OCI-LY1 (cell line): Measurements from ENCODE around the gene MPPED1.

ENCODE experiments used
- H2AFZ ChIP-seq: fragments of 200-600 bp; sonication (generic), shearing (Covaris generic); 2 replicates; pipeline ENCODE4 v1.6.0; 2014; ENCODE audit warnings: antibody characterized with exemption, mild to moderate bottlenecking, low read length
- H3F3A ChIP-seq: fragments of 200-600 bp; sonication (generic), shearing (Covaris generic); 2 replicates; pipeline ENCODE4 v1.6.0; 2014; ENCODE audit warnings: mild to moderate bottlenecking, antibody characterized with exemption, low read length, moderate library complexity; ENCODE audit not compliant: insufficient read depth
- H3K27ac ChIP-seq: fragments of 200-600 bp; sonication (generic); 2 replicates; pipeline ENCODE4 v1.5.1; 2014; ENCODE audit warnings: low read length, mixed run types, mild to moderate bottlenecking, low read depth; ENCODE audit not compliant: poor library complexity, severe bottlenecking
- H3K27me3 ChIP-seq: fragments of 200-600 bp; sonication (generic); 2 replicates; pipeline ENCODE4 v1.6.0; 2014; ENCODE audit warnings: antibody characterized with exemption, mild to moderate bottlenecking, low read length, moderate library complexity; ENCODE audit not compliant: insufficient read depth
- H3K36me3 ChIP-seq: fragments of 200-600 bp; sonication (generic); 2 replicates; pipeline ENCODE4 v1.6.1; 2014; ENCODE audit warnings: mild to moderate bottlenecking, antibody characterized with exemption, low read length, moderate library complexity, mixed read lengths; ENCODE audit not compliant: insufficient read depth
- H3K4me1 ChIP-seq: fragments of 200-600 bp; sonication (generic); 2 replicates; pipeline ENCODE4 v1.5.1; 2014; ENCODE audit warnings: mild to moderate bottlenecking, low read length, moderate library complexity; ENCODE audit not compliant: insufficient read depth, severe bottlenecking
- H3K4me2 ChIP-seq: fragments of 200-600 bp; sonication (generic), shearing (Covaris generic); 2 replicates; pipeline ENCODE4 v1.6.1; 2014; ENCODE audit warnings: low read length
- H3K4me3 ChIP-seq: fragments of 200-600 bp; sonication (generic); 2 replicates; pipeline ENCODE4 v1.5.1; 2014; ENCODE audit warnings: low read length, low read depth, mild to moderate bottlenecking, mixed read lengths; ENCODE audit not compliant: poor library complexity, severe bottlenecking
- H3K79me2 ChIP-seq: fragments of 200-600 bp; shearing (Covaris generic); 2 replicates; pipeline ENCODE4 v1.6.1; 2016; ENCODE audit warnings: mixed run types, low read length, mixed read lengths; ENCODE audit not compliant: insufficient read depth
- H3K9ac ChIP-seq: fragments of 200-600 bp; sonication (generic), shearing (Covaris generic); 2 replicates; pipeline ENCODE4 v1.6.1; 2014; ENCODE audit warnings: mild to moderate bottlenecking, low read length, mixed read lengths
- H3K9me2 ChIP-seq: fragments of 200-600 bp; sonication (generic), shearing (Covaris generic); 2 replicates; pipeline ENCODE4 v1.6.1; 2014; ENCODE audit warnings: low read depth, mild to moderate bottlenecking, low read length, mixed read lengths
- H3K9me3 ChIP-seq: fragments of 200-600 bp; shearing (Covaris generic); 2 replicates; pipeline ENCODE4 v1.6.1; 2014; ENCODE audit warnings: low read length, mixed read lengths
- H4K20me1 ChIP-seq: fragments of 200-600 bp; sonication (generic), shearing (Covaris generic); 2 replicates; pipeline ENCODE4 v1.6.0; 2016; ENCODE audit warnings: mild to moderate bottlenecking, low read length; ENCODE audit not compliant: insufficient read depth
- CTCF ChIP-seq: fragments of 200-600 bp; sonication (generic), shearing (Covaris generic); IDR thresholded peaks from 2 replicates; pipeline ENCODE4 v1.5.1; 2017; ENCODE audit warnings: mild to moderate bottlenecking, antibody characterized with exemption, low read length, moderate library complexity, mixed read lengths
- EZH2 ChIP-seq: fragments of 200-600 bp; sonication (generic), shearing (Covaris generic); IDR thresholded peaks from 2 replicates; pipeline ENCODE4 v1.8.0; 2017; ENCODE audit warnings: borderline replicate concordance, mixed run types, mild to moderate bottlenecking, antibody characterized with exemption, low read length, moderate library complexity, mixed read lengths

MPPED1 gene

GRCh38 chr22:43481568-43482317 lies 69.9 kb downstream of the MPPED1 start:
- H2AFZ ChIP-seq = no peak overlapping the region
- H3K4me1 ChIP-seq = peaks cover 6% of the 10 kb centered on the region
- no peak overlapping the region for H3K9ac ChIP-seq

GRCh38 chr22:43482318-43482625 lies 70.5 kb downstream of the MPPED1 start:
- Histone ChIP-seq H3K9ac (no peak overlapping the region), H4K20me1 (no peaks in the 10 kb centered on the region), H3K9me2 (no peaks in the 10 kb centered on the region), H2AFZ (no peak overlapping the region), H3K9me3 (no peaks in the 10 kb centered on the region), H3K27ac (no peak overlapping the region), H3K4me2 (no peak overlapping the region), H3K36me3 (no peaks in the 10 kb centered on the region), H3K27me3 (peaks cover 10% of the 10 kb centered on the region), H3K4me1 (peaks cover 6% of the 10 kb centered on the region), H3F3A (no peaks in the 10 kb centered on the region), H3K79me2 (no peaks in the 10 kb centered on the region), H3K4me3 (no peak overlapping the region)
- no peak for TF ChIP-seq CTCF
- no peak for TF ChIP-seq EZH2

More at GRCh38 chr22:43481568-43482317, 69.9 kb downstream of the MPPED1 start:
- Histone ChIP-seq H3K36me3 (no peaks in the 10 kb centered on the region), H3K9me2 (no peaks in the 10 kb centered on the region), H3K79me2 (no peaks in the 10 kb centered on the region), H3K27me3 (peaks cover 5% of the 10 kb centered on the region), H3K27ac (no peak overlapping the region), H3F3A (no peaks in the 10 kb centered on the region), H3K4me2 (no peak overlapping the region), H4K20me1 (no peaks in the 10 kb centered on the region), H3K9me3 (no peaks in the 10 kb centered on the region), H3K4me3 (no peak overlapping the region)
- TF ChIP-seq EZH2 = no peak
- TF ChIP-seq CTCF = peak; percentile 65; the same call in 1 of the 2 replicates

DNA sequence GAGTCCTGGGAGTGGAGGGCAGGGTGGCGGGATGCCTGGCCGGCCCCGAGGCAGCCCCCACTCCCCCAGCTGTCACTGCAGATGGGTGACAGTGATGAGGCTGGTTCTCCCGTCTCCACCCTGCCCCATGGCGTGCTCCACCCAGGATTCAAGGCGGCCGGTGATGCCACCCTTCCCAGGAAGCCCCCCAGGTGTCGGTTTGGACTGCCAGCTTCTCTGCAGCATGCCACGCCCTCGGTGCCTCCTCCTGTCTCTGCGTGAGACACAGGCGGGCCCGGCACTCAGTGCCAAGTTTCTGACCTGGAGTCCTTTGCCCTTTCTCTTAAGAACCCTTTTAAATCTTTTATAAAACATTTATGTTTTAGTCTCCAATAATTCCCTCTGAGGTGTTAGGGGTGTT lies 71.5 kb downstream of the MPPED1 start:
- no peak for TF ChIP-seq CTCF
- TF ChIP-seq EZH2 = no peak
- Histone ChIP-seq H3K9me2 (no peaks in the 10 kb centered on the region), H3K4me2 (no peak overlapping the region), H2AFZ (no peak overlapping the region), H3K27ac (no peak overlapping the region), H3K4me1 (peaks cover 6% of the 10 kb centered on the region), H3K36me3 (no peaks in the 10 kb centered on the region), H3K9me3 (no peaks in the 10 kb centered on the region), H3K79me2 (no peaks in the 10 kb centered on the region), H3K9ac (no peak overlapping the region), H3K4me3 (no peak overlapping the region), H3F3A (no peaks in the 10 kb centered on the region), H4K20me1 (no peaks in the 10 kb centered on the region), H3K27me3 (peaks cover 11% of the 10 kb centered on the region)
